WTC11 (cell line): Measurements from ENCODE around the gene SEMA4A.

Experiments
- KAT7 ChIP-seq: sonication (generic); formaldehyde crosslinking; IDR thresholded peaks from 2 replicates; pipeline ENCODE4 v1.8.1; 2023; ENCODE audit warnings: missing genetic modification reagents, mild to moderate bottlenecking, borderline replicate concordance
- NR3C1 ChIP-seq: sonication (generic); formaldehyde crosslinking; conservative IDR thresholded peaks from 2 replicates; pipeline ENCODE4 v1.8.1; 2023; ENCODE audit warnings: low read depth, mild to moderate bottlenecking, missing genetic modification reagents
- ZBTB21 ChIP-seq: sonication (generic); formaldehyde crosslinking; IDR thresholded peaks from 2 replicates; pipeline ENCODE4 v1.8.1; 2023; ENCODE audit warnings: mild to moderate bottlenecking, missing genetic modification reagents, borderline replicate concordance
- ZNF138 ChIP-seq: sonication (generic); formaldehyde crosslinking; conservative IDR thresholded peaks from 2 replicates; pipeline ENCODE4 v1.8.1; 2022; ENCODE audit warnings: mild to moderate bottlenecking, moderate library complexity, missing genetic modification reagents
- ZNF263 ChIP-seq: sonication (generic); formaldehyde crosslinking; IDR thresholded peaks from 2 replicates; pipeline ENCODE4 v1.8.1; 2022; ENCODE audit warnings: low read depth, mild to moderate bottlenecking, moderate library complexity, missing genetic modification reagents
- TF ChIP-seq, protein P1 (sequence below): fragments of 200-600 bp; IDR thresholded peaks from 2 replicates; pipeline ENCODE4 v1.8.0; 2022; ENCODE audit warnings: antibody characterized with exemption
- TF ChIP-seq, protein P2 (sequence below): sonication (generic); formaldehyde crosslinking; IDR thresholded peaks from 2 replicates; pipeline ENCODE4 v1.8.1; 2023; ENCODE audit warnings: mild to moderate bottlenecking, moderate library complexity, missing genetic modification reagents
- TF ChIP-seq, protein P3 (sequence below): sonication (generic); formaldehyde crosslinking; IDR thresholded peaks from 2 replicates; pipeline ENCODE4 v1.8.1; 2022; ENCODE audit warnings: mild to moderate bottlenecking, missing genetic modification reagents, moderate library complexity, borderline replicate concordance
- TF ChIP-seq, protein P4 (sequence below): sonication (generic); formaldehyde crosslinking; IDR thresholded peaks from 2 replicates; pipeline ENCODE4 v1.8.1; 2022; ENCODE audit warnings: low read depth, mild to moderate bottlenecking, moderate library complexity, missing genetic modification reagents, borderline replicate concordance

GRCh38 chr1:156200044-156200443 is 46.7 kb downstream of the SEMA4A start:
- TF ChIP-seq, protein P1, sequence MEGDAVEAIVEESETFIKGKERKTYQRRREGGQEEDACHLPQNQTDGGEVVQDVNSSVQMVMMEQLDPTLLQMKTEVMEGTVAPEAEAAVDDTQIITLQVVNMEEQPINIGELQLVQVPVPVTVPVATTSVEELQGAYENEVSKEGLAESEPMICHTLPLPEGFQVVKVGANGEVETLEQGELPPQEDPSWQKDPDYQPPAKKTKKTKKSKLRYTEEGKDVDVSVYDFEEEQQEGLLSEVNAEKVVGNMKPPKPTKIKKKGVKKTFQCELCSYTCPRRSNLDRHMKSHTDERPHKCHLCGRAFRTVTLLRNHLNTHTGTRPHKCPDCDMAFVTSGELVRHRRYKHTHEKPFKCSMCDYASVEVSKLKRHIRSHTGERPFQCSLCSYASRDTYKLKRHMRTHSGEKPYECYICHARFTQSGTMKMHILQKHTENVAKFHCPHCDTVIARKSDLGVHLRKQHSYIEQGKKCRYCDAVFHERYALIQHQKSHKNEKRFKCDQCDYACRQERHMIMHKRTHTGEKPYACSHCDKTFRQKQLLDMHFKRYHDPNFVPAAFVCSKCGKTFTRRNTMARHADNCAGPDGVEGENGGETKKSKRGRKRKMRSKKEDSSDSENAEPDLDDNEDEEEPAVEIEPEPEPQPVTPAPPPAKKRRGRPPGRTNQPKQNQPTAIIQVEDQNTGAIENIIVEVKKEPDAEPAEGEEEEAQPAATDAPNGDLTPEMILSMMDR, result no peak
- TF ChIP-seq, protein P2, sequence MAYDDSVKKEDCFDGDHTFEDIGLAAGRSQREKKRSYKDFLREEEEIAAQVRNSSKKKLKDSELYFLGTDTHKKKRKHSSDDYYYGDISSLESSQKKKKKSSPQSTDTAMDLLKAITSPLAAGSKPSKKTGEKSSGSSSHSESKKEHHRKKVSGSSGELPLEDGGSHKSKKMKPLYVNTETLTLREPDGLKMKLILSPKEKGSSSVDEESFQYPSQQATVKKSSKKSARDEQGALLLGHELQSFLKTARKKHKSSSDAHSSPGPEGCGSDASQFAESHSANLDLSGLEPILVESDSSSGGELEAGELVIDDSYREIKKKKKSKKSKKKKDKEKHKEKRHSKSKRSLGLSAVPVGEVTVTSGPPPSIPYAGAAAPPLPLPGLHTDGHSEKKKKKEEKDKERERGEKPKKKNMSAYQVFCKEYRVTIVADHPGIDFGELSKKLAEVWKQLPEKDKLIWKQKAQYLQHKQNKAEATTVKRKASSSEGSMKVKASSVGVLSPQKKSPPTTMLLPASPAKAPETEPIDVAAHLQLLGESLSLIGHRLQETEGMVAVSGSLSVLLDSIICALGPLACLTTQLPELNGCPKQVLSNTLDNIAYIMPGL (CRISPR knock-in tag), result no peak
- TF ChIP-seq ZNF138 (CRISPR knock-in tag) (no peak), ZNF263 (no peak), ZBTB21 (CRISPR knock-in tag) (no peak), NR3C1 (CRISPR knock-in tag) (no peak), KAT7 (CRISPR knock-in tag) (no peak)
- TF ChIP-seq, protein P3, sequence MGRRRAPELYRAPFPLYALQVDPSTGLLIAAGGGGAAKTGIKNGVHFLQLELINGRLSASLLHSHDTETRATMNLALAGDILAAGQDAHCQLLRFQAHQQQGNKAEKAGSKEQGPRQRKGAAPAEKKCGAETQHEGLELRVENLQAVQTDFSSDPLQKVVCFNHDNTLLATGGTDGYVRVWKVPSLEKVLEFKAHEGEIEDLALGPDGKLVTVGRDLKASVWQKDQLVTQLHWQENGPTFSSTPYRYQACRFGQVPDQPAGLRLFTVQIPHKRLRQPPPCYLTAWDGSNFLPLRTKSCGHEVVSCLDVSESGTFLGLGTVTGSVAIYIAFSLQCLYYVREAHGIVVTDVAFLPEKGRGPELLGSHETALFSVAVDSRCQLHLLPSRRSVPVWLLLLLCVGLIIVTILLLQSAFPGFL (CRISPR knock-in tag), result no peak
- TF ChIP-seq, protein P4, sequence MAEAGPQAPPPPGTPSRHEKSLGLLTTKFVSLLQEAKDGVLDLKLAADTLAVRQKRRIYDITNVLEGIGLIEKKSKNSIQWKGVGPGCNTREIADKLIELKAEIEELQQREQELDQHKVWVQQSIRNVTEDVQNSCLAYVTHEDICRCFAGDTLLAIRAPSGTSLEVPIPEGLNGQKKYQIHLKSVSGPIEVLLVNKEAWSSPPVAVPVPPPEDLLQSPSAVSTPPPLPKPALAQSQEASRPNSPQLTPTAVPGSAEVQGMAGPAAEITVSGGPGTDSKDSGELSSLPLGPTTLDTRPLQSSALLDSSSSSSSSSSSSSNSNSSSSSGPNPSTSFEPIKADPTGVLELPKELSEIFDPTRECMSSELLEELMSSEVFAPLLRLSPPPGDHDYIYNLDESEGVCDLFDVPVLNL (CRISPR knock-in tag), result no peak
